AG10803 (cell line): ENCODE measurements around the gene MOG.
"Not testable (repeated sequence)": the region's sequence is repeated elsewhere in the genome, so short reads cannot be mapped to it uniquely, and the experiment has no call there.

Source experiments
- DNase-seq: peaks from one replicate; pipeline ENCODE4 v3.0.0; 2010; ENCODE audit warnings: low read depth
- H3K4me3 ChIP-seq: 2 replicates; pipeline ENCODE4 v1.5.1; 2011; ENCODE audit warnings: mild to moderate bottlenecking, low read length, control low read depth
- CTCF ChIP-seq: conservative IDR thresholded peaks from 2 replicates; pipeline ENCODE4 v1.5.1; 2011; ENCODE audit warnings: mild to moderate bottlenecking, low read length, control low read depth, inconsistent platforms

MOG gene

GRCh38 chr6:29667158-29667557, 10.3 kb downstream of the MOG start:
- TF ChIP-seq CTCF, result no peak
- no peak for DNase-seq
- H3K4me3 ChIP-seq, result no peak overlapping the region

DNA sequence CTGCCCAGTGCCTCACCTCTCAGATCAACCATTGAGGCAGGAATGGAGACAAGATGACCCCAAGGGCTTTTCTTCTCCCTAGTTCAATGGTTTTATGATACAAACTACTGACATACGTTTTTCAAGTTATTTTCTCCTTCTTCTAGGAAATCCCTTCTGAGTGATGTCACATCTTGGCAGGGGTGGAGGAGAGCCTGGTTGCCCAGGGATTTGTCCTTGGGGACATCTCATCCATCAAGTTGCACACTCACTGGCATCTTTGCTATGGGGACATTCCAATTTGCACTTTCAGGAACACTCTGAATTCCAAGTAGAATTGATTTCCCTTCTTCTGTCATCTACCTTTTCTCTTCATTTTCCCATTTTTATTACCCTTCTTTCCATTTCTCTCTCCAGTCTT, 14.1 kb downstream of the MOG start:
- H3K4me3 ChIP-seq, result no peak overlapping the region
- TF ChIP-seq CTCF, result no peak
- no peak for DNase-seq

- not testable (repeated sequence) for DNase-seq, H3K4me3 ChIP-seq
Observed at GRCh38 chr6:29672116-29672515, 15.2 kb downstream of the MOG start.

GRCh38 chr6:29673161-29673560, 16.3 kb downstream of the MOG start:
- no peak overlapping the region for H3K4me3 ChIP-seq
- no peak for DNase-seq
- TF ChIP-seq CTCF, result no peak

DNA sequence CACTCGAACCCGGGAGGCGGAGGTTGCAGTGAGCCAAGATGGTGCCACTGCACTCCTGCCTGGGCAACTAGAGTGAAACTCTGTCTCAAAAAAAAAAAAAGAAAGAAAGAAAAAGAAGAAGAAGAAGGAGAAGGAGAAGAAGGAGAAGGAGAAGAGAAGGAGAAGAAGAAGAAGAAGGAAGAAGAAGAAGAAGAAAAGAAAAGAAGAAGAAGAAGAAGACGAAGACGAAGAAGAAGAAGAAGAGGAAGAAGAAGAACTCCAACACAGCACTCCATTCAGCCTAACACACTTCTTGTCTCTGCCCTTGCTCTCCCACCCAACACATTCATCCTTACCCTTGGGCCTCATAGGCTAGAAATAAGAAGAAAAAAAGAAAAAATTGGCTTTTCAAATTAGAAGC, 17.1 kb downstream of the MOG start:
- no peak for DNase-seq
- TF ChIP-seq CTCF, result no peak
- no peak overlapping the region for H3K4me3 ChIP-seq

- no peak for DNase-seq
- no peak for TF ChIP-seq CTCF
- no peak overlapping the region for H3K4me3 ChIP-seq
Observed at GRCh38 chr6:29675561-29675960, 18.7 kb downstream of the MOG start.

- no peak for DNase-seq
- TF ChIP-seq CTCF, result no peak
- no peak overlapping the region for H3K4me3 ChIP-seq
Observed at GRCh38 chr6:29676981-29677601, 20.2 kb downstream of the MOG start.

- no peak for TF ChIP-seq CTCF
- DNase-seq, result no peak
- no peak overlapping the region for H3K4me3 ChIP-seq
Observed at GRCh38 chr6:29678114-29678513, 21.2 kb downstream of the MOG start.
